Measurements from ENCODE around the gene CAMK1G. TPM values are rescaled to one million over a fixed set of nuclear protein-coding genes. Genes with fewer than 3 reads are reported as not detected.
A peak's percentile ranks its signal among the peaks of the same experiment; 100 is the strongest.

Gene CAMK1G
- total and polyA plus RNA-seq, 5 donors from 2014 or later = not detected

DNA sequence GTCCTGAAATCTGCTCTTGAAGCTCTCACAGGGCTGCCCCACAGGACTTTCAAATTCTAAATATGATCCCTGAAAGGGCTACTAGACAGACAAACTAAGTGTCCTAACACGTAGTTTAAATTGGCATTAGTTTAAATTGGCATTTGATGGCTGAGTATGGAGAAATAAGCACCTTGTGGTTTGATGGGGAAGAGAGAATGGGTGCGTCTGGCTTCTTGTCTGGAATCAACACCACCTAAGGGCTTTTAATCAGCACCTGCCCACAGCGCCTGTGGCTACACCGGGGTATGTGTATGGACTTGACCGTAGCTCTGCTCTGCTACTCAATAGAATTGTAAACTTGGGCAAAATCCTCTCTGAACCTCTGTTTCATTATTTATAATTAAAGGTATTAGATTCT is 74.4 kb downstream of the CAMK1G start:
- Histone ChIP-seq H3K4me1 (ENCODE audit: control insufficient read depth, insufficient read depth, low read length, poor library complexity, severe bottlenecking) (no peaks in the 10 kb centered on the region), H3K27ac (ENCODE audit: insufficient read depth, low read length, poor library complexity, severe bottlenecking) (no peak overlapping the region), H3K36me3 (ENCODE audit: control insufficient read depth, insufficient read depth, low read length) (no peaks in the 10 kb centered on the region), H3K4me3 (ENCODE audit: low read depth, low read length) (no peak overlapping the region), H3K27me3 (ENCODE audit: control insufficient read depth, insufficient read depth, low read length) (no peaks in the 10 kb centered on the region), H3K9me3 (ENCODE audit: control insufficient read depth in 2 of 2, low read length in 2 of 2) (no peaks in the 10 kb centered on the region)
- DNase-seq (no peak), ATAC-seq (ENCODE audit: low read depth in 2 of 2) (no peak)
- no peaks in the 10 kb centered on the region for H3K9me3 Mint-ChIP-seq
- H3K4me3 Mint-ChIP-seq = no peak overlapping the region
- peaks cover 9% of the 10 kb centered on the region for H3K27me3 Mint-ChIP-seq
- no peaks in the 10 kb centered on the region for H3K36me3 Mint-ChIP-seq
- peaks cover 0 to 9% (median 3%) of the 10 kb centered on the region in 4 donors for H3K4me1 Mint-ChIP-seq
- peak overlapping the region in 1 of 3 donors; percentile 63 for H3K27ac Mint-ChIP-seq

DNA sequence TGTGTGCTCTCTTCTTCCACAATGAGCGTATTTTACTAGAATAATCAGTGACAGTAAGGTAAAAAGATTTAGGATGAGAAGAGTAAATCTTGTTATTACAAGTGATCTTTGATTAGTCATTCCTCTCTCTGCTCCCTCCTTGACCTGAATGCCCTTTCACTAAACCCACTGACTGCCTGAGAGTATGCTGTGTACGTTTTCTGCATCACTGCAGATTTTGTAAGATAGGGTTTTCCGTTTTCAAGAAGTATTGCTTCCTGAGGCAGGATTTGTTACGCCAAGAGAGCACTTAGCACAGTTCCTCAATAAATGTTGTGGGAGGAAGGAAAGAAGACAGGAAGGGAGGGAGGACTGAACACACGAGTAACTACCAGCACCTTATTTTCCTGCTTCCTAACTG is 76.4 kb downstream of the CAMK1G start:
- peaks cover 0 to 7% (median 3%) of the 10 kb centered on the region in 4 donors for H3K4me1 Mint-ChIP-seq
- H3K27ac ChIP-seq (ENCODE audit: insufficient read depth, low read length, poor library complexity, severe bottlenecking) = no peak overlapping the region
- no peaks in the 10 kb centered on the region for H3K4me1 ChIP-seq (ENCODE audit: control insufficient read depth, insufficient read depth, low read length, poor library complexity, severe bottlenecking)
- H3K9me3 Mint-ChIP-seq = no peaks in the 10 kb centered on the region
- ATAC-seq (ENCODE audit: low read depth in 2 of 2) = no peak
- peaks cover 3% of the 10 kb centered on the region for H3K36me3 Mint-ChIP-seq
- no peak for DNase-seq
- peaks cover 15% of the 10 kb centered on the region for H3K27me3 Mint-ChIP-seq
- H3K27ac Mint-ChIP-seq = no peak overlapping the region
- no peak overlapping the region for H3K4me3 ChIP-seq (ENCODE audit: low read depth, low read length)
- H3K9me3 ChIP-seq (ENCODE audit: control insufficient read depth in 2 of 2, low read length in 2 of 2) = no peaks in the 10 kb centered on the region
- no peaks in the 10 kb centered on the region for H3K27me3 ChIP-seq (ENCODE audit: control insufficient read depth, insufficient read depth, low read length)
- no peak overlapping the region for H3K4me3 Mint-ChIP-seq
- H3K36me3 ChIP-seq (ENCODE audit: control insufficient read depth, insufficient read depth, low read length) = no peaks in the 10 kb centered on the region

DNA sequence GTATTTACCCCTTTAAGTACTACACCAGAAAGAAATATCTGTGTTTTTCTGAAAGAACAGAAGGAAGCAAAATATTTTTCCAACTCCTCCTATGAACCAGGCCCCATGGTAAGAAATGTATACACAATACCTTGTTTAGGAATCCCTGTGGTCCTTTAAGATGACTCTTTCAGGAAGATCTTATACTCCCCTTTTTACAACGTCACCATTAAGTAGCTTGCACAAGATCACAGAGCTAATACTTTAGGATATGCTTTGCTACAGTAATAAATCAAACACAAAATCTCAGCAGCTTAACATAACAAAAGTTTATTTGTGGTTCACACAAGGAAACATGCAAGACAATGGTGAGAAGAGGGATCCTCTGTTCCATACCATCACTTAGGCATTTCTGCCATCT is 77.6 kb downstream of the CAMK1G start:
- no peak overlapping the region for H3K4me3 ChIP-seq (ENCODE audit: low read depth, low read length)
- no peak for DNase-seq
- H3K4me1 Mint-ChIP-seq = peaks cover 0 to 7% (median 3%) of the 10 kb centered on the region in 4 donors
- no peaks in the 10 kb centered on the region for H3K9me3 Mint-ChIP-seq
- H3K36me3 ChIP-seq (ENCODE audit: control insufficient read depth, insufficient read depth, low read length) = no peaks in the 10 kb centered on the region
- no peaks in the 10 kb centered on the region for H3K4me1 ChIP-seq (ENCODE audit: control insufficient read depth, insufficient read depth, low read length, poor library complexity, severe bottlenecking)
- H3K4me3 Mint-ChIP-seq = no peak overlapping the region
- no peaks in the 10 kb centered on the region for H3K9me3 ChIP-seq (ENCODE audit: control insufficient read depth in 2 of 2, low read length in 2 of 2)
- H3K27me3 ChIP-seq (ENCODE audit: control insufficient read depth, insufficient read depth, low read length) = no peaks in the 10 kb centered on the region
- H3K27me3 Mint-ChIP-seq = peaks cover 15% of the 10 kb centered on the region
- no peak for ATAC-seq (ENCODE audit: low read depth in 2 of 2)
- no peak overlapping the region for H3K27ac ChIP-seq (ENCODE audit: insufficient read depth, low read length, poor library complexity, severe bottlenecking)
- H3K36me3 Mint-ChIP-seq = peaks cover 3% of the 10 kb centered on the region
- no peak overlapping the region for H3K27ac Mint-ChIP-seq

DNA sequence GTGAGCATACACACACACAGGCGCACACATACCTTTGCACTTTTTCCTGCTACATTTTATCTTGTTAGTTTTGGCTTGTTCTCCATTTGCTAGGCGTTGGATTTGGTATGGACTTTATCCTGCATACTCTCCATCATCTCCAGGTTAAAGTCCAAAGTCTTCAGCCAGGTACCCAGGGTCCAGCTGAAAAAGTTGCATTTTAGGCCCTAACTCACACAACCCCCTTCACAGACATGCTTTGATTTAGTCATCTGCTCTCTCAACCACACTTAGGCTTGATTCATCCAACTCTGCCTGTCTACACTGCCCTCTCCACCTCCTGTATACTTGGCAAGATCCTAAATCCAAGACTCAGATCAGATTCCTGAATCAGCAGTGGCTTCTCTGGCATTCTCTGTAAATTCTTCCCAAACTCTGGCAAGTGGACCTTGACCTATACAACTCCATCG is 79.4 kb downstream of the CAMK1G start:
- no peaks in the 10 kb centered on the region for H3K36me3 ChIP-seq (ENCODE audit: control insufficient read depth, insufficient read depth, low read length)
- no peak overlapping the region for H3K27ac Mint-ChIP-seq
- H3K9me3 Mint-ChIP-seq = no peaks in the 10 kb centered on the region

More for the DNA sequence above, 79.4 kb downstream of the CAMK1G start:
- peaks cover 3% of the 10 kb centered on the region for H3K36me3 Mint-ChIP-seq
- no peaks in the 10 kb centered on the region for H3K27me3 ChIP-seq (ENCODE audit: control insufficient read depth, insufficient read depth, low read length)
- H3K27ac ChIP-seq (ENCODE audit: insufficient read depth, low read length, poor library complexity, severe bottlenecking) = no peak overlapping the region
- no peak overlapping the region for H3K4me3 Mint-ChIP-seq
- no peak for ATAC-seq (ENCODE audit: low read depth in 2 of 2)
- H3K4me1 ChIP-seq (ENCODE audit: control insufficient read depth, insufficient read depth, low read length, poor library complexity, severe bottlenecking) = no peaks in the 10 kb centered on the region
- H3K4me3 ChIP-seq (ENCODE audit: low read depth, low read length) = no peak overlapping the region
- no peaks in the 10 kb centered on the region for H3K9me3 ChIP-seq (ENCODE audit: control insufficient read depth in 2 of 2, low read length in 2 of 2)
- peaks cover 5% of the 10 kb centered on the region for H3K27me3 Mint-ChIP-seq
- DNase-seq = no peak
- peaks cover 0 to 7% (median 3%) of the 10 kb centered on the region in 4 donors for H3K4me1 Mint-ChIP-seq

Other genes starting within 250 kb of the CAMK1G start
- 0.96 TPM for gene LAMB3, start 68.7 kb downstream of the CAMK1G start, total RNA-seq
- gene LAMB3, start 68.7 kb downstream of the CAMK1G start, polyA plus RNA-seq = under 1 TPM in 3 of 4 donors, not detected in 1; 0.24 to 0.74 (median 0.54) TPM
- gene G0S2, start 91.7 kb downstream of the CAMK1G start, total RNA-seq = not detected
- under 1 TPM in 1 of 4 donors, not detected in 3; 0.48 TPM for gene G0S2, start 91.7 kb downstream of the CAMK1G start, polyA plus RNA-seq
- 0.47 TPM for gene HSD11B1, start 121.1 kb downstream of the CAMK1G start, total RNA-seq
- under 1 TPM; 0.38 to 0.74 (median 0.64) TPM for gene HSD11B1, start 121.1 kb downstream of the CAMK1G start, polyA plus RNA-seq
- gene TRAF3IP3, start 172.3 kb downstream of the CAMK1G start, total RNA-seq = 470 TPM
- 100 to 1,000 TPM; 450 to 594 (median 504) TPM for gene TRAF3IP3, start 172.3 kb downstream of the CAMK1G start, polyA plus RNA-seq
- 0.27 TPM for gene C1orf74, start 200.8 kb downstream of the CAMK1G start, total RNA-seq
- under 1 TPM; 0.07 to 0.56 (median 0.30) TPM for gene C1orf74, start 200.8 kb downstream of the CAMK1G start, polyA plus RNA-seq
- gene IRF6, start 222.4 kb downstream of the CAMK1G start, total RNA-seq = 0.86 TPM
- gene IRF6, start 222.4 kb downstream of the CAMK1G start, polyA plus RNA-seq = 1 to 10 TPM in 2 of 4 donors, under 1 TPM in 2; 0.21 to 1.9 (median 0.93) TPM
- 7.4 TPM for gene UTP25, start 244.3 kb downstream of the CAMK1G start, total RNA-seq
- 1 to 10 TPM; 2.4 to 4.3 (median 3.1) TPM for gene UTP25, start 244.3 kb downstream of the CAMK1G start, polyA plus RNA-seq

Data from CD4-positive, CD25-positive, alpha-beta regulatory T cell (primary cell).